Bone marrow (tissue), 2 donors: ENCODE results near the gene INVS.

Source experiments
- DNase-seq, 2 donors: peaks; one replicate each; lab custom pipeline; 2025; lab: John Stamatoyannopoulos, UW

The INVS gene

GRCh38 chr9:100281676-100282387 lies 182.8 kb downstream of the INVS start:
- no peak for DNase-seq

- no peak for DNase-seq
Observed at GRCh38 chr9:100282388-100282719, 183.3 kb downstream of the INVS start.

GRCh38 chr9:100284247-100284646 lies 185.2 kb downstream of the INVS start:
- DNase-seq, result no peak

GRCh38 chr9:100285080-100285479 lies 186.0 kb downstream of the INVS start:
- no peak for DNase-seq

GRCh38 chr9:100285601-100286000 lies 186.6 kb downstream of the INVS start:
- DNase-seq, result no peak

GRCh38 chr9:100286257-100286656 lies 187.2 kb downstream of the INVS start:
- DNase-seq, result no peak

- DNase-seq, result no peak
Observed at GRCh38 chr9:100287186-100287585, 188.1 kb downstream of the INVS start.

GRCh38 chr9:100290714-100291113 lies 191.7 kb downstream of the INVS start:
- DNase-seq, result no peak

GRCh38 chr9:100292414-100292813 lies 193.4 kb downstream of the INVS start:
- DNase-seq, result no peak

- no peak for DNase-seq
Observed at GRCh38 chr9:100294341-100294740, 195.3 kb downstream of the INVS start.

- no peak for DNase-seq
Observed at GRCh38 chr9:100294806-100295205, 195.8 kb downstream of the INVS start.

- no peak for DNase-seq
Observed at GRCh38 chr9:100295240-100295639, 196.2 kb downstream of the INVS start.

- DNase-seq, result no peak
Observed at GRCh38 chr9:100296407-100296806, 197.4 kb downstream of the INVS start.

GRCh38 chr9:100298378-100298777 lies 199.3 kb downstream of the INVS start:
- no peak for DNase-seq

- DNase-seq, result no peak
Observed at GRCh38 chr9:100303747-100304146, 204.7 kb downstream of the INVS start.

- no peak for DNase-seq
Observed at GRCh38 chr9:100306283-100306682, 207.2 kb downstream of the INVS start.

- no peak for DNase-seq
Observed at GRCh38 chr9:100307080-100307479, 208.0 kb downstream of the INVS start.

GRCh38 chr9:100308965-100309564 lies 210.0 kb downstream of the INVS start:
- no peak for DNase-seq

- DNase-seq, result no peak
Observed at GRCh38 chr9:100309992-100310391, 210.9 kb downstream of the INVS start.

GRCh38 chr9:100315561-100315960 lies 216.5 kb downstream of the INVS start:
- DNase-seq, result no peak

GRCh38 chr9:100317706-100318105 lies 218.7 kb downstream of the INVS start:
- no peak for DNase-seq

GRCh38 chr9:100322954-100323536 lies 224.0 kb downstream of the INVS start:
- no peak for DNase-seq

GRCh38 chr9:100324594-100325200 lies 225.7 kb downstream of the INVS start:
- peak in 1 of 2 donors; percentile 30 for DNase-seq
